AG04450 (cell line): ENCODE data around the gene UNC45B. TPM values are rescaled to one million over a fixed set of nuclear protein-coding genes. Genes with fewer than 3 reads are reported as not detected.
"Not testable (repeated sequence)": the region's sequence is repeated elsewhere in the genome, so short reads cannot be mapped to it uniquely, and the experiment has no call there.

Experiments
- CTCF ChIA-PET: fragments of 300-600, 350-600 bp; formaldehyde crosslinking; extraction: SDS; loops from one replicate; lab custom pipeline; 2022; ENCODE audit warnings: antibody characterized with exemption, inconsistent platforms; lab: Charles Lee
- POLR2A ChIA-PET: fragments of 350-600 bp; formaldehyde crosslinking; extraction: SDS; loops from one replicate; lab custom pipeline; 2021; ENCODE audit warnings: antibody characterized with exemption, inconsistent platforms; lab: Yijun Ruan, JAX
- DNase-seq: peaks from one replicate; pipeline ENCODE4 v3.0.0-alpha.2; 2011; ENCODE audit warnings: low read depth, low spot score
- H3K27ac ChIP-seq: one replicate; pipeline ENCODE4 v1.5.1; 2012; ENCODE audit warnings: low read depth, low read length, control low read depth
- H3K27me3 ChIP-seq: one replicate; pipeline ENCODE4 v1.6.0; 2012; ENCODE audit warnings: low read length; ENCODE audit not compliant: control insufficient read depth, insufficient read depth
- H3K4me3 ChIP-seq: 2 replicates; pipeline ENCODE4 v1.5.1; 2011; ENCODE audit warnings: mild to moderate bottlenecking, low read depth, low read length, control low read depth
- H3K9me3 ChIP-seq: 2 replicates; pipeline ENCODE4 v1.5.1; 2012; ENCODE audit warnings: low read length; ENCODE audit not compliant: control insufficient read depth, insufficient read depth
- polyA plus RNA-seq: library from polyadenylated mRNA; depleted of rRNA; stranded (reverse); fragments of >200 nt; gene quantifications from 2 replicates; pipeline ENCODE4 v1.2.3, GENCODE V29; 2011
- TF ChIP-seq, protein P1 (sequence below): IDR thresholded peaks from 2 replicates; pipeline ENCODE4 v1.5.1; 2011; ENCODE audit warnings: low read depth, low read length, control low read depth, inconsistent platforms

UNC45B gene
- polyA plus RNA-seq, 1 experiment: not detected

DNA sequence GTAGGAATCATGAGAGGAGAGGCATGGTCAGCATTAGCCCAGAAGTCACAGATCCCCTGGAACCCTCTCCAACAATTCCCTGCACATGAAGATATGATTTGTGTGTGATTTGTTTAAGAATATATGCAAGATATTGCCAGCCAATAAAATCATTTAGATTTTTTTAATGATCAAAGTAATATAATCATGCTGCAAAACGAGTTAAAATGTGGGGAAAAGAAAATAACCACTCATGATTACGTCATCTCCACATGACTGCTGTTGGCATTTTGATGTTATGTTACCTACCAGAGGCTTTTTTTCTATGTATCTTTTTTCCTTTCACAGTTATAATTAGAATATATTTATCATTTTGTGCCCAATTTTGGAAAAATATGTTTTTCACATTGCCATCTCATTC, 24.2 kb downstream of the UNC45B start:
- TF ChIP-seq, protein P1, sequence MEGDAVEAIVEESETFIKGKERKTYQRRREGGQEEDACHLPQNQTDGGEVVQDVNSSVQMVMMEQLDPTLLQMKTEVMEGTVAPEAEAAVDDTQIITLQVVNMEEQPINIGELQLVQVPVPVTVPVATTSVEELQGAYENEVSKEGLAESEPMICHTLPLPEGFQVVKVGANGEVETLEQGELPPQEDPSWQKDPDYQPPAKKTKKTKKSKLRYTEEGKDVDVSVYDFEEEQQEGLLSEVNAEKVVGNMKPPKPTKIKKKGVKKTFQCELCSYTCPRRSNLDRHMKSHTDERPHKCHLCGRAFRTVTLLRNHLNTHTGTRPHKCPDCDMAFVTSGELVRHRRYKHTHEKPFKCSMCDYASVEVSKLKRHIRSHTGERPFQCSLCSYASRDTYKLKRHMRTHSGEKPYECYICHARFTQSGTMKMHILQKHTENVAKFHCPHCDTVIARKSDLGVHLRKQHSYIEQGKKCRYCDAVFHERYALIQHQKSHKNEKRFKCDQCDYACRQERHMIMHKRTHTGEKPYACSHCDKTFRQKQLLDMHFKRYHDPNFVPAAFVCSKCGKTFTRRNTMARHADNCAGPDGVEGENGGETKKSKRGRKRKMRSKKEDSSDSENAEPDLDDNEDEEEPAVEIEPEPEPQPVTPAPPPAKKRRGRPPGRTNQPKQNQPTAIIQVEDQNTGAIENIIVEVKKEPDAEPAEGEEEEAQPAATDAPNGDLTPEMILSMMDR: no peak
- DNase-seq: no peak

DNA sequence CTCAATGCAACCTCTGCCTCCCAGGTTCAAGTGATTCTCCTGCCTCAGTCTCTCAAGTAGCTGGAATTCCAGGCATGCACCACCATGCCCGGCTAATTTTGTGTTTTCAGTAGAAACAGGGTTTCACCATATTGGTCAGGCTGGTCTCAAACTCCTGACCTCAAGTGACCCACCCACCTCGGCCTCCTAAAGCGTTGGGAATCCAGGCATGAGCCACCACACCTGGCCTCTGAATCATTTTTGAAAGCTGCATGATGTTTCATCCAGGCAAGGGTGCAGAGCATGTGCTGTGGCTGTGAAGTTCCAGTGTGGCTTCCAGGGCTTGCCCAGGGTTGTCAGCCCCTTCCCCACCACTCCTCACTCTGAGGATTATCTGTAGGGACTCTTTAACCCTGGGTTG, 24.7 kb downstream of the UNC45B start:
- DNase-seq, H3K9me3 ChIP-seq, H3K27ac ChIP-seq, H3K27me3 ChIP-seq, H3K4me3 ChIP-seq, POLR2A ChIA-PET: not testable (repeated sequence)
- CTCF ChIA-PET: interaction anchor here (0.8 kb wide), 1 partner anchor 575 kb away, joined by 3 read pairs; no protein-coding TSS in a partner anchor

More for the DNA sequence above, 24.2 kb downstream of the UNC45B start:
- ChIA-PET POLR2A (no interaction called here), CTCF (interaction anchor here (1.6 to 1.9 kb wide), 3 partner anchors 140 to 368 kb away, joined by 7 to 13 read pairs (median 8); no protein-coding TSS in a partner anchor)
- Histone ChIP-seq H3K4me3 (no peak overlapping the region), H3K27me3 (no peaks in the 10 kb centered on the region), H3K27ac (no peak overlapping the region), H3K9me3 (no peaks in the 10 kb centered on the region)

DNA sequence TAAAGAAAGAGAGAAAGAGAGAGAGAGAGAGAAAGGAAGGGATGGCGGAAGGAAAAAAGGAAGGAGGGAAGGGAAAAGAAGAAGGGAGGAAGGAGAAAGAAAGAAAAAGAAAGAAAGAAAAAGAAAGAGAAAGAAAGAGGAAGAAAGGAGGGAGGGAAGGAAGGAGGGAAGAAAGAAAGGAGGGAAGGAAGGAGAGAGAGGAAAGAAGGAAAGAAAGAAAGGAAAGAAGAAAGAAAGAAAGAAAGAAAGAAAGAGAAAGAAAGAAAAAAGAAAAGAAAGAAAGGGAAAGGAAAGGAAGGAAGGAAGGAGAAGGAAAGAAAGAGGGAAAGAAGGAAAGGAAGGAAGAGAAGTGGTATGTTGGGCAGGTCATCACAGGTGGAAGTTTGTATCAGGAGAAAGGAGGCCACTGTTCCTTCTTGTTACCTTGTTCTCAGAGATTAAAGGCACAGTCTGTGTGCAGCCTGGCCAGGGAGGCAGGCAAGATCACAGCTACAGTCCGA, 27.3 kb downstream of the UNC45B start:
- no peak overlapping the region for H3K27ac ChIP-seq
- H3K4me3 ChIP-seq: no peak overlapping the region
- H3K27me3 ChIP-seq: peaks cover 2% of the 10 kb centered on the region
- DNase-seq: no peak
- POLR2A ChIA-PET: no interaction called here
- TF ChIP-seq, protein P1: no peak
- CTCF ChIA-PET: no interaction called here
- H3K9me3 ChIP-seq: no peaks in the 10 kb centered on the region

DNA sequence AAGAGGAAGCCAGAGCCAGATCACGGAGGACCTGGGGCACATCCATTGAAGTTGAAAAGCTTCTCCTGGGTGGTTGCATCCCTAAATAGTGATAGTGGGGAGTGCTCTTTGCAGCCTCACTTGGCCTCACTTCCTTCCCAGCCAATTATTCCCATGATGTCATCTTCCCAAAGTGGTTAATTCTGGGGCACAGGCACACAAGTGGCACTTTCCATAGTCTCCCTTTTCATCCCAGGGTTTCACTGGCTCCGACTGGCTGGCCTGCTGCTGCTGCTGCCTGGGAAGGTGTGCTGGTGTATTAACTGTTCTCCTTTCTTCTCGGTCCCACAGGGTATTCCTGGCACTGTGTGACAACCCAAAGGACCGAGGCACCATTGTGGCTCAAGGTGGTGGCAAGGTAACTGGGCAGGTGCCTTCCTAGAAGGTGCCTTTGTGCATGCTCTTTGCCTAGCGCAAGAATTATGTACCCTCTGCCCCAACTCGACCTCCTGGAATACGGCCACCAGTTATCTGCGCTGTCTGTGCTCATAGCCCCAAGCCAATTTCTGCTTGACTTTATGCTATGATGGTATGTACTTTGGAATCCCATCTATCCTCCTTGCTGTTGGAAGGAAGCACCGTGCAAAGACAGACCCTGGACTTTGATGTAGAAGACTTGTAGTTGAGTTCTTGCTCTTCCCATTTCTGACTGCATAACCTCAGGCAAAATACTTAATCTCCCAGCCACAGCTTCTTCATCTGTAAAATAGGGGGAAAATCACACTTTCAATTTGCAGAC, 28.2 kb downstream of the UNC45B start:
- POLR2A ChIA-PET: no interaction called here
- CTCF ChIA-PET: no interaction called here

DNA sequence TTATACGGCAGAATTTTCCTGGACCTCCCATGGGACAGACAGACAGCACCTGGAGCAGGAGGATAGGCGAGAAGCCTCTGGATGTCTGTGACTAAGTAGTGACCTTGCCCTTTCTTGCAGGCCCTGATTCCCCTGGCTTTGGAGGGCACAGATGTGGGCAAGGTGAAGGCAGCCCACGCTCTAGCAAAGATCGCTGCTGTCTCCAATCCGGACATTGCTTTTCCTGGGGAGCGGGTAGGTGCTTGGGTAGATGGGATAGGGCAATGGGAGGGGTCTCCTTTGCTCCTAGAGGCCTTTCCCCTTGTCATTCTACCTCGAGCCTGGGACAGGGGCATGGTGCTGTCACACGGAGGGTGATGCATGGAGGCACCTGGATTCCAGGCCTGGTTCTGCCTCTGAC, 29.3 kb downstream of the UNC45B start:
- no peaks in the 10 kb centered on the region for H3K9me3 ChIP-seq
- ChIA-PET POLR2A (no interaction called here), CTCF (no interaction called here)
- H3K27me3 ChIP-seq: peaks cover 2% of the 10 kb centered on the region
- TF ChIP-seq, protein P1: no peak
- H3K27ac ChIP-seq: peak overlapping the region; percentile 21
- no peak for DNase-seq
- no peak overlapping the region for H3K4me3 ChIP-seq

More for the DNA sequence above, 28.2 kb downstream of the UNC45B start:
- no peak overlapping the region for H3K27ac ChIP-seq
- no peak overlapping the region for H3K4me3 ChIP-seq
- H3K27me3 ChIP-seq: peaks cover 2% of the 10 kb centered on the region
- DNase-seq: no peak
- H3K9me3 ChIP-seq: no peaks in the 10 kb centered on the region
- TF ChIP-seq, protein P1: no peak

DNA sequence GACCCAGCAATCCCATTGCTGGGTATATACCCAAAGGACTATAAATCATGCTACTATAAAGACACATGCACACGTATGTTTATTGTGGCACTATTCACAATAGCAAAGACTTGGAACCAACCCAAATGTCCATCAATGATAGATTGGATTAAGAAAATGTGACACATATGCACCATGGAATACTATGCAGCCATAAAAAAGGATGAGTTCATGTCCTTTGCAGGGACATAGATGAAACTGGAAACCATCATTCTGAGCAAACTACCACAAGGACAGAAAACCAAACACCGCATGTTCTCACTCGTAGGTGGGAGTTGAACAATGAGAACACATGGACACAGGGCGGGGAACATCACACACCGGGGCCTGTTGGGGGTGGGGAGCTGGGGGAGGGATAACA, 31.8 kb downstream of the UNC45B start:
- POLR2A ChIA-PET, H3K9me3 ChIP-seq, H3K27ac ChIP-seq, DNase-seq, H3K27me3 ChIP-seq, H3K4me3 ChIP-seq: not testable (repeated sequence)
- CTCF ChIA-PET: interaction anchor here (0.7 kb wide), 1 partner anchor 74 kb away, joined by 6 read pairs; no protein-coding TSS in a partner anchor
